Erythroblast (primary cell): ENCODE measurements around the gene FAU.
A peak's percentile ranks its signal among the peaks of the same experiment; 100 is the strongest.

ENCODE experiments used
- DNase-seq, 2 experiments: peaks; one replicate each; lab custom pipeline; 2025; lab: John Stamatoyannopoulos, UW
- GATA1 ChIP-seq: IDR thresholded peaks from 2 replicates; pipeline ENCODE4 v1.6.1; 2011; ENCODE audit warnings: low read depth, mild to moderate bottlenecking, control low read depth, low read length, moderate library complexity
- POLR2A ChIP-seq: IDR thresholded peaks from 2 replicates; pipeline ENCODE4 v1.6.1; 2011; ENCODE audit warnings: mild to moderate bottlenecking, low read length

FAU gene

DNA sequence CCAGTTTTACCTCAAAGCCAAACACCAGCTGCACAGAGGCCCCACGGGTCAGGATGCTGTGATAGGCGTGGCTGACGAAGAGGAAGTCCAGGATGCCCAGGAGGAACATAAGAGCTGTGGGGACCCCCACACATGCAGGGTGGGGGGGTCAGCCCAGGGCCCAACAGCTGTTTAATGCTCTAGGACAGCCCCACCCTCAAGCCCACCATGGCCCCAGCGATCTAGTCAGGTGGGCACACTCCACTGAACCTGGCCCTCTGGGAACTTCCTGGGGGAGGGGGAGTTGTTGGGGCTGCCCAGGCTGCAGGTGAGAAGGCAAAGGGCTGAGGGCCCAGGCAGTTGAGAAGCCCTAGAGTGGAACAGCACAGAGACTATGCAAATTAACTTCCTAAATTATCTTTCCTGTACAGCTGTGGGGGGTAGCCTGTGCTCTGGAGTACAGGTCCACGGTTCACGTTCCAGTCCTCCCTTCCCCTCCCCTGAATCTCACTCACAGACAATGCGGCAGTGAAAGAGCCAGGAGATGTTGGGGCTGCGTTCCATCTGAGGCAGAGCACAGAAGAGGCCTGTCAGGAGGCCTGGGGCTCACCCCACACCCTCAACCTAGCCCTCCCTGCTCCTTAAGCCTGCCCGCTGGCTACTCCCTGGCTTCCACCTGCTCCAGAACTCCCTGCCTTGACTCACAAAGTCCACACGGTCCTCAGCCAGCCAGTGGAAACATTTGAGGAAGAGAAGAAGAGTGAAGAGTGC, 10.5 kb upstream of the FAU start:
- TF ChIP-seq GATA1, result no peak
- no peak for TF ChIP-seq POLR2A
- peak in 1 of 2 experiments; percentile 37 for DNase-seq

- DNase-seq, result no peak
- TF ChIP-seq POLR2A, result no peak
- TF ChIP-seq GATA1, result no peak
Measured at GRCh38 chr11:65131895-65132237, 9.9 kb upstream of the FAU start.

DNA sequence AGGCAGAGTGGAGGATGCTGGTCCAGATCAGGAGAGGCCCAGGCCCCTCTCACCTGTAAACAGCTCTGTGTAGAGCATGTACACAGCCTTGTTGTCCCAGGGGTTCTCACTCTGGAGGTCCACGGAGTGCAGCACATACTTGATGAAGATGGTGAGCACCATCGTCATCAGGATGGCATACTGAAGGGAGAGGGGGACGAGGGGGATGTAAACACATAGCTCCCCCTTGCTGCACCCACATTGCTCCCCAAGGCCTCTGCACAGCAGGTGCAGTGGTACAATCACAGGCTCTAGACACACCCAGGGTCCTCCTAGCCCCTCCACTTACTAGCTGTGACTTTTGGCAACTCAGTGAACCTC, 9.5 kb upstream of the FAU start:
- no peak for DNase-seq
- TF ChIP-seq POLR2A (no peak), GATA1 (no peak)

GRCh38 chr11:65130631-65131416, 8.9 kb upstream of the FAU start:
- TF ChIP-seq GATA1 (no peak), POLR2A (no peak)
- DNase-seq, result no peak

GRCh38 chr11:65129649-65130441, 7.9 kb upstream of the FAU start:
- DNase-seq, result no peak

GRCh38 chr11:65128182-65129145, 6.5 kb upstream of the FAU start:
- TF ChIP-seq POLR2A (peak; percentile 39), GATA1 (no peak)
- DNase-seq, result no peak

More at GRCh38 chr11:65129649-65130441, 7.9 kb upstream of the FAU start:
- TF ChIP-seq POLR2A (no peak), GATA1 (no peak)

DNA sequence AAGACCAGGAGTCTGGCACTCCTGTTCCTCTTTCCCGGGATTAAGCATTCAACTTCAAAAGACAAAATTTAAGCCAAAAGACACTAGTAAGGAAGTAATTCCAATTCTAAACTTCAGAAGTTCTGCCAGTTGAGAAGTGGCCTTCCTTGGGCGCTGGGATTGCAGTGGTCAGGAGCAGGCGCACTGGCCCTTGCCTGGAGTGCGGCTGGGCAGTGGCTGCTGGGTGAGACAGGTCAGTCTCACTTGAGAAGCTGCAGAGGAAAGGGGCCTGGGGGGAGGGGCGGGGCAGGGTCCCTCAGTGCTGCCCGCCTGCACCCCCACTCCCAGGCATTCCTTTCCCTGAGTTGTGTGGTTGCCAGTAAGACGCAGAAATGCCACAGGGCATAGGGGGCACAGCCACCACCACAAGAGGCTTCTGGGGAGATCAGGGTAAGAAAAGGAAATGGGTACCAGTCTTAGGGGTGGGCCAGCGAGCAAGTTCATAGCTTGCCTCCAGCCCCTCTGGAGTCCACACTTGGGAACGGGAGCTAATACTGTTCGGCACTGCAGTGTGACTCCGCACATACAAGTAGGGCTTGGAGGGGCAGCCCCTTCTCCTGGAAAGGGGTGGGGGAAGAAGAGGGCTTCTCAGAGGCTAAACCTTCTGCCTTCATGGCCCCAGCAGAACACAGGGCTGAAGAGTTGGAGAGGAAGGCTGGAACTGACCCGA, 5.7 kb upstream of the FAU start:
- no peak for DNase-seq
- TF ChIP-seq GATA1, result no peak
- no peak for TF ChIP-seq POLR2A

DNA sequence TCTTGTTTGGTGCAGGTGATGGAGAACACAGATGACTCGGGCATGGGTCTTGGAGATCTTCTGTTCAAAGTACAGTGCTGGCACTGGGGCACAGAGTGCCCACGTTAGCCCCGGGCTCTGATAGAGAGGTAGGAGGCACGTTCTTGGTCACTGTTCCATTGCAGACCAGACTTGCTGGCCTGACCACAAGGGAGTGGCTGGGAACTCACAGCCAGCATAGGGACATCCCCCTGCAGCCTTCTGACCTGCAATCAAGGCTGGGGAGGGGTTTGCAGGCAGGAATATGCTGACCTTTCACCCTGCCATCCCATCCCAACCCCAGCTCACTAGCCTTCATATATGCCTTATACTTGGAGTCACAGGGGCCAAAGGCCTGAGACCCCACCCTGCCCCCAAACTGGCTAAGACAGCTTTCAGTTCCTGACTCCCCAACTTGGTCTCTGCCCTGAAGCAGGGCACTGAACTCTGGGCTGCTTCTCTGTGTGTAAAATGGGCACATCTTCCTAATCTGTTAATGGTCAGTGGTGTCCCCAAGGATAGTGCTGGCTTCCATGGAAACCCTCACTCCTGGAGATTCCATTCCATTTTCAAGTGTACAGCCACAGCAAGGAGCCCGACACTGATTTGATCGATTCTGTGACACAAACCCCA, 4.8 kb upstream of the FAU start:
- peak; percentile 35 for TF ChIP-seq POLR2A
- TF ChIP-seq GATA1, result no peak
- no peak for DNase-seq

DNA sequence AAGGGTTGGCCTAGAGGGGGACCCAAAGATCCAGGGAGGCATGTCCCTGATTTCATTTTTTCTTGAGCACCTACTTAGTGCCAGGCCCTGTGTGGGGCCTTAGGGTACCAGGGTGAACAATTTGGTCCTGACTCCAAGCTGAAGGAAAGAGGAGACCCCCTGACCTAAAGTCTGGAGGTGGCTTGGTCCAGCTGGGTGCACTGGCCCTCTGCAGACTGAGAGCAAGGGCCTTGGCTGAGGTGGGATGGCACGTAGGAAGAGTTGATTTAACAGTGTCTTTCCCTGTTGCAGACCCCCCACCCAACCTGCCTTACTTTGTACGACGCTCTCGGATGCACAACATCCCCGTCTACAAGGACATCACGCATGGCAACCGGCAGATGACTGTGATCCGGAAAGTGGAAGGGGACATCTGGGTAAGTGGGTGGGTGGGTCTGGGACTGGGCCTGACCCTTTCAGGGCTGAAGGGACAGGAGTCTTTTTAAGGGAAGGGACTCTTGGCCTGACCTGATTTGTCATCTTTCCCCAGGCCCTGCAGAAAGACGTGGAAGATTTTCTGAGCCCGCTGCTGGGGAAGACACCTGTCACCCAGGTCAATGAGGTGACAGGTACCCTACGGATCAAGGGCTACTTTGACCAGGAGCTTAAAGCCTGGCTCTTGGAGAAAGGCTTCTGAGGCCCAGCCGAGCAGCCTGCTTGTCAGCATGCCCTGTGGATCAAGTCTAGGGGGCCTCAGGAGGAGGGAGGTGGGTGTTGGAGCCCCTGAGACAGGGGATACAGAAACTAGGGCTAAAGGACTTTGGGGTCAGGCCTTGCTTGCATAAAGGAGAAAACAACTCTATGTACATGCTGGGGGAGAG, 3.5 kb upstream of the FAU start:
- no peak for DNase-seq
- TF ChIP-seq GATA1 (no peak), POLR2A (no peak)

GRCh38 chr11:65124480-65125196, 2.7 kb upstream of the FAU start:
- no peak for DNase-seq
- TF ChIP-seq POLR2A, result no peak
- no peak for TF ChIP-seq GATA1

DNA sequence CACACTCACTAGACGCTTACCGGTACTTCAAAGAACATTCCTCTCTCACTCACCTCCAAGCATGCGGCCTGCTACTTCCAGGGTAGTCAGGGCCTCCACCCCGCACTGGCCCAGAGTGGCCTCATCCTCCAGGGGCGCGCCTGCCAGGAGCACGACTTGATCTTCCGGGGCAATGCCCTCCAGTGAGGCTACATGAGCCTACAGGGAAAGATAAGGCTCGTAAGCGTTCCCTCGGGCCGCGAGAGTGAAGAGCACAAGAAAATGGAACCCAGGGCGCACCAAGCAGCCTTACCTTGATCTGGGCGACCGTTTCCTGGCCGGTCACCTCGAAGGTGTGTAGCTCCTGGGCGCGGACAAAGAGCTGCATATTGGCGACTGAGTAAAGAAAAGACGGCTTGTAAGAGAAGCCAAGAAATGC, 478 bp downstream of the FAU start:
- DNase-seq, result peak; percentile 84 to 88
- no peak for TF ChIP-seq POLR2A

GRCh38 chr11:65120831-65121230, 1.1 kb downstream of the FAU start:
- TF ChIP-seq GATA1, result no peak
- no peak for TF ChIP-seq POLR2A
- DNase-seq, result no peak
